HEK293 (cell line): ENCODE results near the gene CSKMT.

ENCODE experiments used
- CTCF ChIA-PET: fragments of 350-600 bp; formaldehyde crosslinking; extraction: SDS; loops from one replicate; lab custom pipeline; 2021; ENCODE audit warnings: antibody characterized with exemption; lab: Yijun Ruan, JAX
- POLR2A ChIA-PET: fragments of 300-600 bp; formaldehyde crosslinking; extraction: SDS; loops from one replicate; lab custom pipeline; 2020; ENCODE audit warnings: antibody characterized with exemption, inconsistent platforms; lab: Yijun Ruan, JAX
- H3K27ac ChIP-seq: fragments of 200-500 bp; sonication (Bioruptor generic); 2 replicates; pipeline ENCODE4 v1.5.1; 2014; ENCODE audit warnings: low read depth, low read length, control low read depth, inconsistent platforms; ENCODE audit errors: extremely low read depth
- H3K36me3 ChIP-seq, 2 experiments: fragments of 200-500 bp in 1 of 2; sonication (Bioruptor generic) in 1 of 2; 1 replicate in 1 of 2; 2 replicates in 1 of 2; pipeline ENCODE4 v1.5.1; 2014 to 2017; ENCODE audit warnings: inconsistent platforms in 2 of 2, low read length in 2 of 2; ENCODE audit not compliant: control insufficient read depth in 2 of 2, insufficient read depth in 1 of 2
- H3K4me1 ChIP-seq: fragments of 200-500 bp; sonication (Bioruptor generic); 2 replicates; pipeline ENCODE4 v1.5.1; 2014; ENCODE audit warnings: mild to moderate bottlenecking, low read length, inconsistent platforms; ENCODE audit not compliant: control insufficient read depth, insufficient read depth
- H3K4me3 ChIP-seq: 2 replicates; pipeline ENCODE4 v1.5.1; 2011; ENCODE audit warnings: low read depth, mild to moderate bottlenecking, control low read depth, low read length, moderate library complexity
- H3K9me3 ChIP-seq: fragments of 200-500 bp; sonication (Bioruptor generic); 2 replicates; pipeline ENCODE4 v1.5.1; 2014; ENCODE audit warnings: low read depth, low read length, inconsistent platforms; ENCODE audit not compliant: control insufficient read depth, insufficient read depth
- BCL11A ChIP-seq: fragments of 450-650 bp; formaldehyde crosslinking; IDR thresholded peaks from 2 replicates; pipeline ENCODE4 v1.5.1; 2016; ENCODE audit warnings: low read depth, missing biosample characterization, missing genetic modification characterization
- HOXC10 ChIP-seq: sonication (generic); formaldehyde crosslinking; IDR thresholded peaks from 2 replicates; pipeline ENCODE4 v1.8.1; 2023; ENCODE audit warnings: mild to moderate bottlenecking, missing genetic modification reagents
- KLF17 ChIP-seq: fragments of 450-650 bp; formaldehyde crosslinking; IDR thresholded peaks from 2 replicates; pipeline ENCODE4 v1.5.1; 2016; ENCODE audit warnings: missing biosample characterization, missing genetic modification characterization
- KLF9 ChIP-seq: fragments of 450-650 bp; formaldehyde crosslinking; IDR thresholded peaks from 2 replicates; pipeline ENCODE4 v1.5.1; 2016; ENCODE audit warnings: missing biosample characterization, missing genetic modification characterization, low read depth
- SCRT2 ChIP-seq: fragments of 450-650 bp; formaldehyde crosslinking; IDR thresholded peaks from 2 replicates; pipeline ENCODE4 v1.5.1; 2016; ENCODE audit warnings: missing biosample characterization, missing genetic modification characterization
- SETDB1 ChIP-seq: IDR thresholded peaks from one replicate; pipeline ENCODE4 v1.6.1; 2017; ENCODE audit warnings: mild to moderate bottlenecking, low read length, moderate library complexity, mixed read lengths; ENCODE audit not compliant: insufficient read length
- SP3 ChIP-seq: fragments of 450-650 bp; formaldehyde crosslinking; IDR thresholded peaks from 2 replicates; pipeline ENCODE4 v1.5.1; 2016; ENCODE audit warnings: missing biosample characterization, missing genetic modification characterization
- ZBTB17 ChIP-seq: fragments of 450-650 bp; formaldehyde crosslinking; IDR thresholded peaks from 2 replicates; pipeline ENCODE4 v1.5.1; 2016; ENCODE audit warnings: missing biosample characterization, missing genetic modification characterization
- ZBTB6 ChIP-seq: fragments of 450-650 bp; formaldehyde crosslinking; IDR thresholded peaks from 2 replicates; pipeline ENCODE4 v1.5.1; 2017; ENCODE audit warnings: missing biosample characterization, missing genetic modification characterization
- ZEB2 ChIP-seq: fragments of 450-650 bp; formaldehyde crosslinking; IDR thresholded peaks from 2 replicates; pipeline ENCODE4 v1.5.1; 2016; ENCODE audit warnings: missing biosample characterization, missing genetic modification characterization
- ZNF121 ChIP-seq: fragments of 450-650 bp; formaldehyde crosslinking; IDR thresholded peaks from 2 replicates; pipeline ENCODE4 v1.5.1; 2016; ENCODE audit warnings: missing biosample characterization, missing genetic modification characterization
- ZNF140 ChIP-seq: fragments of 450-650 bp; formaldehyde crosslinking; IDR thresholded peaks from 2 replicates; pipeline ENCODE4 v1.5.1; 2016; ENCODE audit warnings: missing biosample characterization, missing genetic modification characterization
- ZNF157 ChIP-seq: fragments of 450-650 bp; formaldehyde crosslinking; IDR thresholded peaks from 2 replicates; pipeline ENCODE4 v1.5.1; 2016; ENCODE audit warnings: missing biosample characterization, missing genetic modification characterization
- ZNF416 ChIP-seq: fragments of 450-650 bp; formaldehyde crosslinking; IDR thresholded peaks from 2 replicates; pipeline ENCODE4 v1.5.1; 2016; ENCODE audit warnings: missing biosample characterization, missing genetic modification characterization
- ZNF514 ChIP-seq: fragments of 450-650 bp; formaldehyde crosslinking; IDR thresholded peaks from 2 replicates; pipeline ENCODE4 v1.5.1; 2016; ENCODE audit warnings: missing biosample characterization, missing genetic modification characterization
- ZNF548 ChIP-seq: fragments of 450-650 bp; formaldehyde crosslinking; IDR thresholded peaks from 2 replicates; pipeline ENCODE4 v1.5.1; 2016; ENCODE audit warnings: missing biosample characterization, missing genetic modification characterization
- ZNF555 ChIP-seq: fragments of 450-650 bp; formaldehyde crosslinking; conservative IDR thresholded peaks from 2 replicates; pipeline ENCODE4 v1.5.1; 2017; ENCODE audit warnings: missing biosample characterization, mild to moderate bottlenecking, missing genetic modification characterization, inconsistent platforms
- ZNF560 ChIP-seq: fragments of 450-650 bp; formaldehyde crosslinking; IDR thresholded peaks from 2 replicates; pipeline ENCODE4 v1.5.1; 2017; ENCODE audit warnings: missing biosample characterization, missing genetic modification characterization, borderline replicate concordance
- ZNF561 ChIP-seq: fragments of 450-650 bp; IDR thresholded peaks from 2 replicates; pipeline ENCODE4 v1.5.1; 2018; ENCODE audit warnings: missing biosample characterization, missing genetic modification characterization, borderline replicate concordance
- ZNF623 ChIP-seq: fragments of 450-650 bp; formaldehyde crosslinking; IDR thresholded peaks from 2 replicates; pipeline ENCODE4 v1.5.1; 2016; ENCODE audit warnings: missing biosample characterization, missing genetic modification characterization
- ZNF701 ChIP-seq: fragments of 450-650 bp; formaldehyde crosslinking; IDR thresholded peaks from 2 replicates; pipeline ENCODE4 v1.5.1; 2016; ENCODE audit warnings: missing biosample characterization, missing genetic modification characterization
- ZNF768 ChIP-seq: fragments of 450-650 bp; formaldehyde crosslinking; IDR thresholded peaks from 2 replicates; pipeline ENCODE4 v1.5.1; 2018; ENCODE audit warnings: missing biosample characterization, mild to moderate bottlenecking, missing genetic modification characterization
- ZNF792 ChIP-seq: fragments of 450-650 bp; formaldehyde crosslinking; IDR thresholded peaks from 2 replicates; pipeline ENCODE4 v1.5.1; 2016; ENCODE audit warnings: missing biosample characterization, missing genetic modification characterization
- TF ChIP-seq, protein P1 (sequence below): fragments of 450-650 bp; formaldehyde crosslinking; IDR thresholded peaks from 2 replicates; pipeline ENCODE4 v1.5.1; 2016; ENCODE audit warnings: missing biosample characterization, missing genetic modification characterization, low read depth
- TF ChIP-seq, protein P2 (sequence below): fragments of 450-650 bp; formaldehyde crosslinking; IDR thresholded peaks from 2 replicates; pipeline ENCODE4 v1.5.1; 2016; ENCODE audit warnings: missing biosample characterization, missing genetic modification characterization

Gene CSKMT

GRCh38 chr11:62713343-62713742, 48.2 kb downstream of the CSKMT start:
- Histone ChIP-seq H3K27ac (no peak overlapping the region), H3K4me1 (no peaks in the 10 kb centered on the region), H3K4me3 (no peak overlapping the region), H3K9me3 (no peaks in the 10 kb centered on the region), H3K36me3 (peaks cover 15 to 97% of the 10 kb centered on the region in 2 experiments)
- POLR2A ChIA-PET, result interaction anchor here (0.6 to 1.0 kb wide), 5 partner anchors 11 to 168 kb away, joined by 3 read pairs; partner anchors contain the start of genes C11orf98, CSKMT and ZBTB3
- TF ChIP-seq ZNF514, result no peak
- CTCF ChIA-PET, result no interaction called here

GRCh38 chr11:62715150-62716130, 50.3 kb downstream of the CSKMT start:
- Histone ChIP-seq H3K27ac (no peak overlapping the region), H3K4me1 (no peaks in the 10 kb centered on the region), H3K9me3 (no peaks in the 10 kb centered on the region), H3K36me3 (peaks cover 35 to 96% of the 10 kb centered on the region in 2 experiments), H3K4me3 (no peak overlapping the region)
- CTCF ChIA-PET, result interaction anchor here (0.6 to 1.0 kb wide), 2 partner anchors 11 to 36 kb away, joined by 3 to 4 read pairs; no protein-coding TSS in a partner anchor
- no peak for TF ChIP-seq SETDB1
- TF ChIP-seq HOXC10 (CRISPR knock-in tag), result no peak
- TF ChIP-seq ZNF561, result no peak
- TF ChIP-seq ZNF121, result no peak
- no peak for TF ChIP-seq ZNF416 (tag by site-specific recombination)
- TF ChIP-seq SP3, result no peak
- TF ChIP-seq ZNF157 (tag by site-specific recombination), result no peak
- TF ChIP-seq SCRT2 (tag by site-specific recombination), result no peak
- TF ChIP-seq KLF17, result no peak
- TF ChIP-seq ZNF768 (tag by site-specific recombination), result no peak
- no peak for TF ChIP-seq ZNF140 (tag by site-specific recombination)
- POLR2A ChIA-PET, result interaction anchor here (0.6 to 3.5 kb wide), 4 partner anchors 9 to 116 kb away, joined by 3 to 13 read pairs (median 8); partner anchors contain the start of genes BSCL2, HNRNPUL2, STX5 and ZBTB3

GRCh38 chr11:62716206-62716605, 51.1 kb downstream of the CSKMT start:
- no peaks in the 10 kb centered on the region for H3K4me1 ChIP-seq
- H3K36me3 ChIP-seq, result peaks cover 38 to 96% of the 10 kb centered on the region in 2 experiments
- ChIA-PET POLR2A (interaction anchor here (1.3 to 3.5 kb wide), 3 partner anchors 10 to 38 kb away, joined by 6 to 13 read pairs (median 11); partner anchors contain the start of genes BSCL2, HNRNPUL2 and ZBTB3), CTCF (interaction anchor here (0.6 to 1.0 kb wide), 2 partner anchors 12 to 36 kb away, joined by 3 to 4 read pairs; no protein-coding TSS in a partner anchor)
- H3K27ac ChIP-seq, result no peak overlapping the region
- no peak overlapping the region for H3K4me3 ChIP-seq
- H3K9me3 ChIP-seq, result no peaks in the 10 kb centered on the region
- TF ChIP-seq ZNF560 (tag by site-specific recombination) (no peak), ZEB2 (no peak), ZNF555 (tag by site-specific recombination) (no peak), ZBTB17 (tag by site-specific recombination) (no peak), ZNF792 (tag by site-specific recombination) (no peak), KLF9 (tag by site-specific recombination) (no peak), ZNF701 (tag by site-specific recombination) (no peak), ZBTB6 (tag by site-specific recombination) (no peak), ZNF623 (tag by site-specific recombination) (no peak), BCL11A (tag by site-specific recombination) (no peak), ZNF548 (no peak)
- TF ChIP-seq, protein P1, sequence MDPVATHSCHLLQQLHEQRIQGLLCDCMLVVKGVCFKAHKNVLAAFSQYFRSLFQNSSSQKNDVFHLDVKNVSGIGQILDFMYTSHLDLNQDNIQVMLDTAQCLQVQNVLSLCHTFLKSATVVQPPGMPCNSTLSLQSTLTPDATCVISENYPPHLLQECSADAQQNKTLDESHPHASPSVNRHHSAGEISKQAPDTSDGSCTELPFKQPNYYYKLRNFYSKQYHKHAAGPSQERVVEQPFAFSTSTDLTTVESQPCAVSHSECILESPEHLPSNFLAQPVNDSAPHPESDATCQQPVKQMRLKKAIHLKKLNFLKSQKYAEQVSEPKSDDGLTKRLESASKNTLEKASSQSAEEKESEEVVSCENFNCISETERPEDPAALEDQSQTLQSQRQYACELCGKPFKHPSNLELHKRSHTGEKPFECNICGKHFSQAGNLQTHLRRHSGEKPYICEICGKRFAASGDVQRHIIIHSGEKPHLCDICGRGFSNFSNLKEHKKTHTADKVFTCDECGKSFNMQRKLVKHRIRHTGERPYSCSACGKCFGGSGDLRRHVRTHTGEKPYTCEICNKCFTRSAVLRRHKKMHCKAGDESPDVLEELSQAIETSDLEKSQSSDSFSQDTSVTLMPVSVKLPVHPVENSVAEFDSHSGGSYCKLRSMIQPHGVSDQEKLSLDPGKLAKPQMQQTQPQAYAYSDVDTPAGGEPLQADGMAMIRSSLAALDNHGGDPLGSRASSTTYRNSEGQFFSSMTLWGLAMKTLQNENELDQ (tag by site-specific recombination), result no peak
- TF ChIP-seq, protein P2, sequence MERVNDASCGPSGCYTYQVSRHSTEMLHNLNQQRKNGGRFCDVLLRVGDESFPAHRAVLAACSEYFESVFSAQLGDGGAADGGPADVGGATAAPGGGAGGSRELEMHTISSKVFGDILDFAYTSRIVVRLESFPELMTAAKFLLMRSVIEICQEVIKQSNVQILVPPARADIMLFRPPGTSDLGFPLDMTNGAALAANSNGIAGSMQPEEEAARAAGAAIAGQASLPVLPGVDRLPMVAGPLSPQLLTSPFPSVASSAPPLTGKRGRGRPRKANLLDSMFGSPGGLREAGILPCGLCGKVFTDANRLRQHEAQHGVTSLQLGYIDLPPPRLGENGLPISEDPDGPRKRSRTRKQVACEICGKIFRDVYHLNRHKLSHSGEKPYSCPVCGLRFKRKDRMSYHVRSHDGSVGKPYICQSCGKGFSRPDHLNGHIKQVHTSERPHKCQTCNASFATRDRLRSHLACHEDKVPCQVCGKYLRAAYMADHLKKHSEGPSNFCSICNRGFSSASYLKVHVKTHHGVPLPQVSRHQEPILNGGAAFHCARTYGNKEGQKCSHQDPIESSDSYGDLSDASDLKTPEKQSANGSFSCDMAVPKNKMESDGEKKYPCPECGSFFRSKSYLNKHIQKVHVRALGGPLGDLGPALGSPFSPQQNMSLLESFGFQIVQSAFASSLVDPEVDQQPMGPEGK, result no peak
